Ovary (tissue), 9 donors: ENCODE data around the gene RBMS1. TPM values are rescaled to one million over a fixed set of nuclear protein-coding genes. Genes with fewer than 3 reads are reported as not detected.

Source experiments
- DNase-seq, 5 donors: peaks; one replicate each; pipeline ENCODE4 v3.0.0-alpha.2; 2019 to 2020
- H3K27ac ChIP-seq, 2 donors: fragments of 200-600 bp; one replicate each; pipeline versions ENCODE4 v1.5.1 to v1.8.0; 2019 to 2022
- H3K27me3 ChIP-seq: fragments of 200-600 bp; one replicate; pipeline ENCODE4 v1.8.0; 2022
- H3K36me3 ChIP-seq: fragments of 200-600 bp; sonication (generic); one replicate; pipeline ENCODE4 v1.5.1; 2019
- H3K4me1 ChIP-seq: one replicate; pipeline ENCODE4 v1.8.1; 2013; ENCODE audit warnings: mild to moderate bottlenecking, moderate library complexity; ENCODE audit not compliant: insufficient read depth
- H3K4me3 ChIP-seq: fragments of 200-600 bp; sonication (generic); one replicate; pipeline ENCODE4 v1.5.1; 2017
- H3K9me3 ChIP-seq, 2 donors: fragments of 200-600 bp in 1 of 2; sonication (generic) in 1 of 2; one replicate each; pipeline versions ENCODE4 v1.5.1 to v1.8.1; 2013 to 2019; ENCODE audit warnings: mild to moderate bottlenecking in 1 of 2, moderate library complexity in 1 of 2
- CTCF ChIP-seq, 3 donors: fragments of 450-650 bp in 2 of 3; fragments of 200-600 bp in 1 of 3; IDR thresholded peaks; one replicate each; pipeline versions ENCODE4 v1.5.1 to v1.8.0; 2016 to 2022; ENCODE audit warnings: antibody characterized with exemption in 3 of 3, mild to moderate bottlenecking in 1 of 3
- EP300 ChIP-seq: sonication (generic); formaldehyde crosslinking; IDR thresholded peaks from one replicate; pipeline ENCODE4 v1.6.1; 2017; ENCODE audit warnings: antibody characterized with exemption
- POLR2A ChIP-seq: fragments of 450-650 bp; IDR thresholded peaks from one replicate; pipeline ENCODE4 v1.6.1; 2017; ENCODE audit warnings: antibody characterized with exemption, mild to moderate bottlenecking, moderate library complexity
- WGBS, 3 donors: extraction: QIAGEN DNeasy Blood & Tissue Kit in 1 of 3; methylation state at CpG; one replicate each; pipeline versions ENCODE4 v1.1.5 to v1.1.7; 2013 to 2017; 5-methylcytosine and 5-hydroxymethylcytosine counted together
- intact Hi-C, 4 donors: fragments of 100-400 bp; cut with DNase I; formaldehyde crosslinking; loops; one replicate each; pipeline versions ENCODE4 v1.11.0 to v1.15.1; 2022 to 2023
- polyA plus RNA-seq, 2 donors: library from polyadenylated mRNA; stranded (reverse); fragments of 200-250 nt in 1 of 2; fragments of 350-450 nt in 1 of 2; fragmentation: Illumina TruSeq in 1 of 2; extraction: RNeasy Lipid Tissue Mini Kit (QIAGEN cat#74804) in 1 of 2; gene quantifications; one replicate each; pipeline ENCODE4 v1.2.3, GENCODE V29; 2013 to 2014
- total RNA-seq, 7 donors: library from RNA; depleted of rRNA in 2 of 7; stranded (reverse); fragments of >200 nt in 2 of 7; fragmentation: NEBNext Ultra II Directional in 3 of 7; extraction: Animal tissue kit (Norgen Biotek cat#: 25700) in 3 of 7; gene quantifications; one replicate each; pipeline versions ENCODE4 v1.1.0 to v1.2.4, GENCODE V29; 2016 to 2023
- donor health status: DM: no; HTN: no; CAD: no; lungs with moderate emphysema.
- donor health status: DM: no; HTN: no; CAD: no.
- donor health status: Bipolar disorder and iron deficiency.
- donor health status: DM: yes; HTN: yes; CAD: no.
- donor health status: DM: no; HTN: no; CAD: no.
- donor health status: DM: yes; HTN: yes; CAD: no.

RBMS1 gene
- total and polyA plus RNA-seq, 9 donors: 50.7 to 91.9 (median 73.8) TPM

DNA sequence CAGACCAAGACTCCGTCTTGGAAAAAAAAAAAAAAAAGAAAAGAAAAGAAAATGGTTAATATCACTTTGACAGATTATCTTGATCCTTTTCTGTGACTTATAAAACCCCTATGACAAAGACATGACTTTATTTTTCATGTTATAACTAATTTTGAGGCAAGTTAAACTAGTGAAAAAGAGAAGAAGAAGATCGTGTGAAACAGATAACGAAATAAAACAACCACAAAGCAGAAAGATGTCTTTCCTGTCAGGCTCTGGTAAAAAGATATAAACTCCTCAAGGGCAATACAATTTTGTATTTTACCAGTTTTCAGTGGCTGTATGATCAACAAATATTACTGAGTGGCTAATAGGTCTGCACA is 13.4 kb upstream of the RBMS1 start:
- Histone ChIP-seq H3K4me1 (no peaks in the 10 kb centered on the region), H3K27ac (no peak overlapping the region), H3K9me3 (no peaks in the 10 kb centered on the region), H3K27me3 (no peaks in the 10 kb centered on the region), H3K36me3 (no peaks in the 10 kb centered on the region), H3K4me3 (no peak overlapping the region)
- DNase-seq: no peak
- WGBS, 3 donors: 89 to 91% (median 90%) methylated on average over 3 of the region's 3 CpGs
- intact Hi-C loops: no loop called here
- TF ChIP-seq POLR2A (no peak), CTCF (IDR thresholded peaks at IDR 0.05) (no peak)

DNA sequence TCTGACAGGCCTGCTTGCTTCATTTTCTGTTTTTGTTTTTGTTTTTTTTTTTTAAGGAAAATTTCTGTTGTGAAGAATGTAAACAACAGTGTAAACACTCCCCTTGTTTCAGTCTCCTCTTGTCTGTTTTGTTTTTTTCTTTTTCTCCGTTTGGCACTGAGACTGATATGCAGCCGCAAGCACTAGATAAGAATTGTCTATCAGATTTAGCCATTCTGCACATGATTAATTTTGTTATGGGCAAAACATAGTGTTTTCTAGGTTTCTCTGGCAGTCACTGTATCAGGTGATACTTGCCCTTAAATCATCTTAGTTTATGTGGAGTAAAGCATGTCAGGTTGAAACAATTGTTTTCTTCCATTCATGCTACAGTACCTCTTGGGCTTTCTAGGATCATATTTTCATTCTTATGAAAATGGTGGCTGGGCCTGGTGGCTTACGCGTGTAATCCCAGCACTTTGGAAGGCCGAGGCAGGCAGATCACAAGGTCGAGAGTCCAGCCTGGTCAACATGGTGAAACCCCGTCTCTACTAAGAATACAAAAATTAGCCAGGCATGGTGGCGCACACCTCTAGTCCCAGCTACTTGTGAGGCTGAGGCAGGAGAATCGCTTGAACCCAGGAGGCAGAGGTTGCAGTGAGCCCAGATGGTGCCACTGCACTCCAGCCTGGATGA is 12.9 kb upstream of the RBMS1 start:
- intact Hi-C loops: no loop called here
- WGBS, 3 donors: 67 to 83% (median 77%) methylated on average over 9 of the region's 9 CpGs
- no peaks in the 10 kb centered on the region for H3K36me3 ChIP-seq

DNA sequence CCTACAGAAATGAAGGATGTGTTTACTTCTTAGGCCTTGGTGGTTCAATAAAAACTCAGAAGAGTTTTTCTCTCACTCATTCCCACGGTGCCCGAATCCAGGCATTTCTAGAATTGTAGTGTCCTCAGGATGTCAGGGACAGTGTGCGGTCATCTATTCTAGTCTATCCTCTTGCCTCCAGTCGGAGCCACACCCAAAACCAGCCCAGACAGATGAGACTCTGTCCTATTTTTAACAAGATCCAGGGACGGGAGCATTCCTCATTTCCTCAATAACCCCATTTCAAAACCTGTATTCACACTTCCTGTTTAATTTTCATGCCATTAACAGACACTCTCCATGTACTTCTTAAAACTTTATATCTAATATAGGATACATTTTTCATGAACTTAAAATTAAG is 11.6 kb upstream of the RBMS1 start:
- intact Hi-C loops: no loop called here
- TF ChIP-seq POLR2A (no peak), CTCF (IDR thresholded peaks at IDR 0.05) (no peak), EP300 (no peak)
- no peaks in the 10 kb centered on the region for H3K9me3 ChIP-seq
- H3K27me3 ChIP-seq: no peaks in the 10 kb centered on the region
- no peak for DNase-seq
- no peak overlapping the region for H3K27ac ChIP-seq
- H3K4me3 ChIP-seq: no peak overlapping the region
- 80 to 89% (median 87%) methylated on average over 5 of the region's 5 CpGs for WGBS, 3 donors
- H3K4me1 ChIP-seq: no peaks in the 10 kb centered on the region
- no peaks in the 10 kb centered on the region for H3K36me3 ChIP-seq

More for the DNA sequence above, 12.9 kb upstream of the RBMS1 start:
- no peak for DNase-seq
- H3K4me1 ChIP-seq: no peaks in the 10 kb centered on the region
- no peaks in the 10 kb centered on the region for H3K27me3 ChIP-seq
- no peak for TF ChIP-seq POLR2A
- no peak for TF ChIP-seq EP300
- H3K27ac ChIP-seq: no peak overlapping the region
- no peak overlapping the region for H3K4me3 ChIP-seq
- H3K9me3 ChIP-seq: no peaks in the 10 kb centered on the region

GRCh38 chr2:160502478-160502877 is 8.9 kb upstream of the RBMS1 start:
- intact Hi-C loops: no loop called here
- WGBS, 3 donors: 77 to 86% (median 83%) methylated on average over 5 of the region's 5 CpGs

More at GRCh38 chr2:160502478-160502877, 8.9 kb upstream of the RBMS1 start:
- DNase-seq: no peak
- Histone ChIP-seq H3K27ac (no peak overlapping the region), H3K4me3 (no peak overlapping the region), H3K9me3 (no peaks in the 10 kb centered on the region), H3K27me3 (no peaks in the 10 kb centered on the region), H3K4me1 (no peaks in the 10 kb centered on the region), H3K36me3 (no peaks in the 10 kb centered on the region)
- TF ChIP-seq EP300: no peak
- no peak for TF ChIP-seq POLR2A
- TF ChIP-seq CTCF (IDR thresholded peaks at IDR 0.05): no peak
